Measurements from ENCODE around the gene SOX2.
A peak's percentile ranks its signal among the peaks of the same experiment; 100 is the strongest.

The SOX2 gene

GRCh38 chr3:181722766-181723425 is 11.2 kb downstream of the SOX2 start:
- peaks cover 20% of the 10 kb centered on the region for H3K36me3 Mint-ChIP-seq
- H3K9me3 Mint-ChIP-seq = peaks cover 14% of the 10 kb centered on the region
- H3K27ac Mint-ChIP-seq = no peak overlapping the region
- peaks cover 11% of the 10 kb centered on the region for H3K4me1 Mint-ChIP-seq
- H3K27me3 Mint-ChIP-seq = peaks cover 100% of the 10 kb centered on the region
- CTCF ChIA-PET = interaction anchor here (1.0 kb wide), 1 partner anchor 22 kb away, joined by 3 read pairs; no protein-coding TSS in a partner anchor
- H3K4me3 Mint-ChIP-seq = no peak overlapping the region
- DNase-seq = no peak

DNA sequence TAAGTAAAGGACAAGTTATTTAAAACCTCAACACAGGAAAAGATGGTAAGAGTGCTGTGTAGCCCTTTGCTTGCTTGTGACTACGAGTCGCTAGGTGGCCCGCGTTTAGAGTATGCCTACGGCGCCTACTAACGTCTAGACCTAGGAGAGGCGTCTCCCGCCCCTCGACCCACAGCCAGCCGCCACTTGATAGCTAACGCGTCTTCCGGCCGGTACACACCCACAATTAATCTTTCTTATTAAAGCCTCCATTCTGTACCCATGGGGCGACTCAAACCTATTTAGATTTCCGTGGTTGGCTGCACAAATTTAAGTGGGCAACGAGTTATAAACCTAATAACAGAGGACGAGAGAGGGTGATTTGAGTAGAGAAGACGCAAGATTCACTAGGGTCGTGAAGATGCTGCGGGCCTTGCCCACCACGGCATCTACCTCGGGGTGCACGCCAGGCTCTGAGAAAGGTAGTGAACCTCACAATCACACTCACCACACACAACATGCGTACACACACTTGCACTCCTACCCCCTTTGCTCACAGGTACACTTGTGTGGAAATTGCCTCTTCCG is 12.0 kb downstream of the SOX2 start:
- no peak for DNase-seq
- Mint-ChIP-seq H3K4me1 (peaks cover 11% of the 10 kb centered on the region), H3K27ac (peak overlapping the region; percentile 86), H3K27me3 (peaks cover 96% of the 10 kb centered on the region), H3K9me3 (peaks cover 14% of the 10 kb centered on the region), H3K4me3 (peak overlapping the region; percentile 21), H3K36me3 (peaks cover 20% of the 10 kb centered on the region)
- CTCF ChIA-PET = interaction anchor here (0.9 to 1.0 kb wide), 2 partner anchors 22 to 23 kb away, joined by 3 read pairs; no protein-coding TSS in a partner anchor

DNA sequence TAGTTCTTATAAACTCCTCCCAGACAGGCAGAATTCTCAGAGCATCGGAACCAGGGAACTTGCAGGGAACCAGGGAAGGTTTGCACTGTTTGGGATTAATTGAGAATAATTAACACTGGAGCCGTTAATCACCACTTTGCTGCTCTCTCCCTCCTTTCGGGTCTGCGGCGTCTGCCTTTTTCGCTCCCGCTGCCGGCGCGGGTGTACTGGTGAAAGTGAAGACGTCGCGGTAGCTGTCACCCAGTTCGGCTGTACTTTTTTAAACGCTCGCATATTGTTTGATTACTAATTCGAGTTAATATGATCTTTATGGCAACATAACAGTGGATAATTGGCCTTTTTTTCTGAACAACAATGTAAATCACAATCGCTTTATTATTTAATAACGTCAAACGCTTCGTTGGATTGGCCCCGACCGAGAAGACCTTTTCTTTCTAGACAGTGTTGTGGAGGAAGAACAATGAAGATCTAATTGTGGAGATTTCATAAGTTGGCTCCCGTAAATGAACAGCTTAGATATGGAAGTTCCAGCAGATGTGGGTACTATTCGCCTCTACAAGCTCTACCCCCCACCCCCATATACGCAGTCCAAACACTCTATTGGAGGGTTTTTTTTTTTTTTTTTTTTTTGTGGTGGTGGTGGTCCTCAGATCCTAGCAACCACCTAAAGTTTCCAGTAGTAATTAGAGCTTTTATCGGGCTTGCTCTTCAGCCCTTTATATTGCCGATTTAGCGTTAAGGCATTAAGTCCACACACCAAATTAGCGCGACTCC is 12.7 kb downstream of the SOX2 start:
- peaks cover 96% of the 10 kb centered on the region for H3K27me3 Mint-ChIP-seq
- CTCF ChIA-PET = interaction anchor here (0.6 to 1.0 kb wide), 4 partner anchors 20 to 542 kb away, joined by 3 read pairs; no protein-coding TSS in a partner anchor
- DNase-seq = no peak
- peak overlapping the region; percentile 86 for H3K27ac Mint-ChIP-seq
- H3K9me3 Mint-ChIP-seq = peaks cover 15% of the 10 kb centered on the region
- H3K36me3 Mint-ChIP-seq = peaks cover 22% of the 10 kb centered on the region
- H3K4me1 Mint-ChIP-seq = peaks cover 11% of the 10 kb centered on the region
- peak overlapping the region; percentile 21 for H3K4me3 Mint-ChIP-seq

- no peak for DNase-seq
- CTCF ChIA-PET = interaction anchor here (1.0 kb wide), 1 partner anchor 21 kb away, joined by 3 read pairs; no protein-coding TSS in a partner anchor
- H3K9me3 Mint-ChIP-seq = peaks cover 15% of the 10 kb centered on the region
- H3K27ac Mint-ChIP-seq = peak overlapping the region; percentile 81
- H3K4me1 Mint-ChIP-seq = peaks cover 11% of the 10 kb centered on the region
- peaks cover 22% of the 10 kb centered on the region for H3K36me3 Mint-ChIP-seq
- H3K4me3 Mint-ChIP-seq = peak overlapping the region; percentile 15
- H3K27me3 Mint-ChIP-seq = peaks cover 94% of the 10 kb centered on the region
Observed at GRCh38 chr3:181725131-181725731, 13.5 kb downstream of the SOX2 start.

GRCh38 chr3:181725830-181726229 is 14.1 kb downstream of the SOX2 start:
- peaks cover 94% of the 10 kb centered on the region for H3K27me3 Mint-ChIP-seq
- H3K4me1 Mint-ChIP-seq = peaks cover 11% of the 10 kb centered on the region
- DNase-seq = no peak
- H3K9me3 Mint-ChIP-seq = peaks cover 15% of the 10 kb centered on the region
- H3K27ac Mint-ChIP-seq = no peak overlapping the region
- peaks cover 22% of the 10 kb centered on the region for H3K36me3 Mint-ChIP-seq
- H3K4me3 Mint-ChIP-seq = no peak overlapping the region
- CTCF ChIA-PET = interaction anchor here (2.7 kb wide), 1 partner anchor 24 kb away, joined by 17 read pairs; no protein-coding TSS in a partner anchor

- Mint-ChIP-seq H3K27me3 (peaks cover 91% of the 10 kb centered on the region), H3K9me3 (peaks cover 15% of the 10 kb centered on the region), H3K36me3 (peaks cover 22% of the 10 kb centered on the region), H3K4me1 (peaks cover 11% of the 10 kb centered on the region), H3K4me3 (peak overlapping the region; percentile 54), H3K27ac (peak overlapping the region; percentile 38)
- CTCF ChIA-PET = interaction anchor here (2.7 kb wide), 1 partner anchor 25 kb away, joined by 17 read pairs; no protein-coding TSS in a partner anchor
- DNase-seq = no peak
Observed at GRCh38 chr3:181726351-181727330, 14.9 kb downstream of the SOX2 start.

GRCh38 chr3:181727341-181728032 is 15.8 kb downstream of the SOX2 start:
- peaks cover 22% of the 10 kb centered on the region for H3K36me3 Mint-ChIP-seq
- peak overlapping the region; percentile 67 for H3K27ac Mint-ChIP-seq
- peaks cover 82% of the 10 kb centered on the region for H3K27me3 Mint-ChIP-seq
- H3K4me1 Mint-ChIP-seq = peaks cover 11% of the 10 kb centered on the region
- peak overlapping the region; percentile 54 for H3K4me3 Mint-ChIP-seq
- CTCF ChIA-PET = interaction anchor here (1.4 to 2.7 kb wide), 2 partner anchors 20 to 26 kb away, joined by 3 to 17 read pairs; no protein-coding TSS in a partner anchor
- peaks cover 15% of the 10 kb centered on the region for H3K9me3 Mint-ChIP-seq
- no peak for DNase-seq

DNA sequence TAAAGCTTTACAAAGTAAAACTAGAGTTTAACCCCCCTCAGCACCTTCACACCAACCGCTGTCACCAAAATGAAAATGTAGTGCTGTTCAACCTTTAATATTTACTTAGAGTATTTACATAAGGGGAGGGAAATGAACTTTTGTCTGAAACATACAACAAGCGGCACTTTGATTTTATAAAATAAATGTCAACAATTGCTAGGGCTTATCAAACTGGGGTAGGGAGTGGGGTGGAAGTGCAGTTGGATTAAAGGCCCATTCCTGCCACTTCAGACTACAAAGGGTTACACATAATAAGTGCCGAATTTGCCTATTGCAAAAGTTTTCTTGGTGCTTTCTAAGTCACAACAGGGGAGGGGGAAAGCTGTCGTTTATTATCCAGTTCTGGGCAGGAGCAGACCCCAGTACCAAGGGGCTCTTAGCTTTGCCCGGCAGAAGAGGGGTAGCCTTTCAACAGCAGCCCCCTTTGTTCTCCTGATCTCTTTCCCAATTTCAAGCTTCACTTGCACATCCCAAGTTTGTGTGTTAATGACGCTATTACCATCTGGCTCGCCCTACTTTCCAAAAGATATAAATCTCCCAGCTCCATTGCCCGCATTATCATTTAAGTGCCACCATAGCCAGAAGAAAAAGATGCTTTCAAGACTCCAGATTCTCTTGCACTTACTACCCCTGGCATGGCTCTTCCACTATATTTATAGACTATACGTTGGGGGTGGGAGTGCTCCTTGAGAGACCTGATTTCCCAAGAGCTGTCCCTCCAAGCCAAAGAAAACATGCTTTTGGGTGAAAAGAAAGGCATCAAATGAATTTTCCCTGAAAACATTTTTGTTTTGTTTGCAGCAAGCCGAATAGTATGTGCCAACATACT is 17.0 kb downstream of the SOX2 start:
- H3K27me3 Mint-ChIP-seq = peaks cover 70% of the 10 kb centered on the region
- peak overlapping the region; percentile 28 for H3K27ac Mint-ChIP-seq
- H3K4me3 Mint-ChIP-seq = no peak overlapping the region
- DNase-seq = no peak
- CTCF ChIA-PET = interaction anchor here (0.6 to 2.7 kb wide), 3 partner anchors 21 to 29 kb away, joined by 3 to 17 read pairs (median 5); no protein-coding TSS in a partner anchor
- H3K9me3 Mint-ChIP-seq = peaks cover 13% of the 10 kb centered on the region
- peaks cover 18% of the 10 kb centered on the region for H3K36me3 Mint-ChIP-seq
- H3K4me1 Mint-ChIP-seq = peaks cover 11% of the 10 kb centered on the region

- CTCF ChIA-PET = no interaction called here
- Mint-ChIP-seq H3K4me1 (peaks cover 11% of the 10 kb centered on the region), H3K27ac (no peak overlapping the region), H3K9me3 (peaks cover 9% of the 10 kb centered on the region), H3K4me3 (no peak overlapping the region), H3K36me3 (peaks cover 11% of the 10 kb centered on the region), H3K27me3 (peaks cover 63% of the 10 kb centered on the region)
- no peak for DNase-seq
Observed at GRCh38 chr3:181729341-181729869, 17.7 kb downstream of the SOX2 start.

- Mint-ChIP-seq H3K27ac (no peak overlapping the region), H3K9me3 (peaks cover 5% of the 10 kb centered on the region), H3K36me3 (peaks cover 10% of the 10 kb centered on the region), H3K27me3 (peaks cover 54% of the 10 kb centered on the region), H3K4me1 (peaks cover 11% of the 10 kb centered on the region), H3K4me3 (no peak overlapping the region)
- no peak for DNase-seq
- CTCF ChIA-PET = no interaction called here
Observed at GRCh38 chr3:181730316-181730715, 18.6 kb downstream of the SOX2 start.

DNA sequence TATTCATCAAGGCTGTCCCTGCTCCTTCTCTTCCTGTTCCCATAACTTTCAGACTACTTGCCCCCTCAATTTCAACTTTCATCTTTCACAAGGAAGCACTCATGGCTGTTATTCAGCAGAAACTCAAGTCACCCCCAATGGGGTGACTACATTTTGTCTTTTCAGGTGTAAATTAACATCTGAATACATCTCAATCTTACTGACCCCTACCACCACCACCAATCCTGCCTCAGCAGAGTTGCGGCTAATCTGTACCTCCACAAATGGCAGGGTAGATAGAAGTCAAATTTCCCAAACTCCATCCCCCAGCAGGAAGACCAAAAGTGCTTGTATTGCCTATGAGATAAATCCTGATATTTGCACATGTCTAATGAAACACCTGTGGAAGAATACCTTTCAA is 19.2 kb downstream of the SOX2 start:
- Mint-ChIP-seq H3K27me3 (peaks cover 48% of the 10 kb centered on the region), H3K36me3 (peaks cover 10% of the 10 kb centered on the region), H3K4me3 (no peak overlapping the region), H3K9me3 (peaks cover 5% of the 10 kb centered on the region), H3K27ac (no peak overlapping the region), H3K4me1 (peaks cover 11% of the 10 kb centered on the region)
- DNase-seq = no peak
- CTCF ChIA-PET = no interaction called here

GRCh38 chr3:181735911-181736310 is 24.2 kb downstream of the SOX2 start:
- no peak overlapping the region for H3K4me3 Mint-ChIP-seq
- no peaks in the 10 kb centered on the region for H3K9me3 Mint-ChIP-seq
- H3K4me1 Mint-ChIP-seq = no peaks in the 10 kb centered on the region
- CTCF ChIA-PET = no interaction called here
- H3K36me3 Mint-ChIP-seq = no peaks in the 10 kb centered on the region
- peaks cover 4% of the 10 kb centered on the region for H3K27me3 Mint-ChIP-seq
- no peak overlapping the region for H3K27ac Mint-ChIP-seq
- DNase-seq = no peak

All from activated naive CD4-positive, alpha-beta T cell treated with anti-CD3 and anti-CD28 coated beads, Interleukin-2, amount 10 ng/mL, durations not matched to agents 7 days and 5 days (primary cell).